Smooth muscle cell (in vitro differentiated cells): ENCODE measurements around the gene ATP5PB. TPM values are rescaled to one million over a fixed set of nuclear protein-coding genes. Genes with fewer than 3 reads are reported as not detected.

Source experiments
- DNase-seq: peaks from one replicate; lab custom pipeline; 2025; ENCODE audit not compliant: unreplicated experiment; lab: John Stamatoyannopoulos, UW
- H2AFZ ChIP-seq: fragments of 200-600 bp; sonication (generic); 2 replicates; pipeline ENCODE4 v1.6.0; 2016; ENCODE audit warnings: antibody characterized with exemption, low read depth, mild to moderate bottlenecking
- H3F3A ChIP-seq: fragments of 200-600 bp; sonication (generic); 2 replicates; pipeline ENCODE4 v1.6.0; 2017; ENCODE audit warnings: antibody characterized with exemption, low read depth
- H3K27ac ChIP-seq: fragments of 200-600 bp; sonication (generic); 2 replicates; pipeline ENCODE4 v1.5.1; 2016; ENCODE audit warnings: low read depth, mild to moderate bottlenecking
- H3K27me3 ChIP-seq: fragments of 200-600 bp; sonication (generic); 2 replicates; pipeline ENCODE4 v1.6.1; 2016; ENCODE audit warnings: low read depth, mild to moderate bottlenecking
- H3K36me3 ChIP-seq: fragments of 200-600 bp; sonication (generic); 2 replicates; pipeline ENCODE4 v1.5.1; 2016; ENCODE audit warnings: low read depth
- H3K4me1 ChIP-seq: fragments of 200-600 bp; sonication (generic); 2 replicates; pipeline ENCODE4 v1.5.1; 2016; ENCODE audit warnings: low read depth
- H3K4me2 ChIP-seq: fragments of 200-600 bp; sonication (generic); 2 replicates; pipeline ENCODE4 v1.6.0; 2016; ENCODE audit warnings: mild to moderate bottlenecking
- H3K4me3 ChIP-seq: fragments of 200-600 bp; sonication (generic); 2 replicates; pipeline ENCODE4 v1.5.1; 2016; ENCODE audit warnings: mild to moderate bottlenecking
- H3K79me2 ChIP-seq: fragments of 200-600 bp; sonication (generic); 2 replicates; pipeline ENCODE4 v1.6.0; 2016; ENCODE audit warnings: low read depth, mild to moderate bottlenecking
- H3K9ac ChIP-seq: fragments of 200-600 bp; sonication (generic); 2 replicates; pipeline ENCODE4 v1.6.0; 2016; ENCODE audit warnings: low read depth
- H3K9me3 ChIP-seq: fragments of 200-600 bp; sonication (generic); replicated peaks from 2 replicates; pipeline ENCODE4 v1.5.1; 2016; ENCODE audit warnings: low read depth
- H4K20me1 ChIP-seq: fragments of 200-600 bp; sonication (generic); 2 replicates; pipeline ENCODE4 v1.6.0; 2016; ENCODE audit warnings: low read depth
- WGBS: methylation state at CpG from one replicate; pipeline ENCODE4 v1.1.7; 2016; ENCODE audit warnings: low lambda C conversion rate; 5-methylcytosine and 5-hydroxymethylcytosine counted together
- polyA plus RNA-seq: library from polyadenylated mRNA; unstranded; fragments of >200 nt; fragmentation: Nextera tagmentation; extraction: Ambion mirVana; gene quantifications from 2 replicates; pipeline ENCODE4 v1.2.1, GENCODE V29; 2016
- total RNA-seq: library from RNA; depleted of rRNA; stranded (reverse); fragments of >200 nt; gene quantifications from 2 replicates; pipeline ENCODE4 v1.2.3, GENCODE V29; 2014
- TF ChIP-seq, protein P1 (sequence below): fragments of 200-600 bp; sonication (generic); IDR thresholded peaks from 2 replicates; pipeline ENCODE4 v1.5.1; 2017; ENCODE audit warnings: borderline replicate concordance, mild to moderate bottlenecking, antibody characterized with exemption; ENCODE audit not compliant: insufficient read depth, poor library complexity, severe bottlenecking

The ATP5PB gene
- total and polyA plus RNA-seq, 2 experiments from 2014 or later = 272 to 289 TPM

DNA sequence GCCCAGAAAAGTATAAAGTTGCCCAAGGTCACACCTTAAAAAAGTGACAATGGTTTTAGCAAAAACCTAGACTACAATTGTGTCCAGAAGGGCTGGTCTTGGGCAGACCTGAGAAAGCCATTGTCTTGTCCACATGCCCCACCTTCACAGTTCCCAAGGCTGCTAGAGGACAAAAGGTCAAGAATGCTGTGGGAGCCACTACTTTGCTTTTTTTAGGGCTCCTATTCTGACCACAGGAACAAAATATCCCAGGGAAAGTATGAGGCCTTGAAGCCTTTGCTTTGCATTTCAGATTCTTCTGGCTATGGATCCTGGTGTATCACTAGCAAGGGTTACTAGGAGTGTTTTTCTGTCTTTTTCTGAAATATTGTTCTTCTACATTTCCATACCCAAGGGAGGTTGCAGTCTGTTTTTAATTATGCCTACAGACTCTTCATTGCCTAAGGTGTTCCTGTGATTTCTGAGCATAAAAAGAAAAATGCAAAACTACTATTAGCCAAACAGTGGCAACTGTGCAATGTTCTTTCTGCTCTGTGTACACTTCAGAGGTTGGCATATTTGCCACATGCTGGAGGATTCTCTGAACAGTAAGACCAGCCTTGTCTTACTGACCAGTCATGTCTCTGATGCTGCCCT, 35.2 kb downstream of the ATP5PB start:
- Histone ChIP-seq H3K4me3 (no peak overlapping the region), H3K27ac (no peak overlapping the region), H4K20me1 (no peaks in the 10 kb centered on the region), H3K4me1 (no peaks in the 10 kb centered on the region), H3K27me3 (no peaks in the 10 kb centered on the region), H3F3A (no peaks in the 10 kb centered on the region), H3K9ac (no peak overlapping the region), H2AFZ (no peak overlapping the region), H3K36me3 (no peaks in the 10 kb centered on the region), H3K79me2 (no peaks in the 10 kb centered on the region), H3K9me3 (no peaks in the 10 kb centered on the region), H3K4me2 (no peak overlapping the region)
- DNase-seq = no peak
- TF ChIP-seq, protein P1, sequence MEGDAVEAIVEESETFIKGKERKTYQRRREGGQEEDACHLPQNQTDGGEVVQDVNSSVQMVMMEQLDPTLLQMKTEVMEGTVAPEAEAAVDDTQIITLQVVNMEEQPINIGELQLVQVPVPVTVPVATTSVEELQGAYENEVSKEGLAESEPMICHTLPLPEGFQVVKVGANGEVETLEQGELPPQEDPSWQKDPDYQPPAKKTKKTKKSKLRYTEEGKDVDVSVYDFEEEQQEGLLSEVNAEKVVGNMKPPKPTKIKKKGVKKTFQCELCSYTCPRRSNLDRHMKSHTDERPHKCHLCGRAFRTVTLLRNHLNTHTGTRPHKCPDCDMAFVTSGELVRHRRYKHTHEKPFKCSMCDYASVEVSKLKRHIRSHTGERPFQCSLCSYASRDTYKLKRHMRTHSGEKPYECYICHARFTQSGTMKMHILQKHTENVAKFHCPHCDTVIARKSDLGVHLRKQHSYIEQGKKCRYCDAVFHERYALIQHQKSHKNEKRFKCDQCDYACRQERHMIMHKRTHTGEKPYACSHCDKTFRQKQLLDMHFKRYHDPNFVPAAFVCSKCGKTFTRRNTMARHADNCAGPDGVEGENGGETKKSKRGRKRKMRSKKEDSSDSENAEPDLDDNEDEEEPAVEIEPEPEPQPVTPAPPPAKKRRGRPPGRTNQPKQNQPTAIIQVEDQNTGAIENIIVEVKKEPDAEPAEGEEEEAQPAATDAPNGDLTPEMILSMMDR = no peak

DNA sequence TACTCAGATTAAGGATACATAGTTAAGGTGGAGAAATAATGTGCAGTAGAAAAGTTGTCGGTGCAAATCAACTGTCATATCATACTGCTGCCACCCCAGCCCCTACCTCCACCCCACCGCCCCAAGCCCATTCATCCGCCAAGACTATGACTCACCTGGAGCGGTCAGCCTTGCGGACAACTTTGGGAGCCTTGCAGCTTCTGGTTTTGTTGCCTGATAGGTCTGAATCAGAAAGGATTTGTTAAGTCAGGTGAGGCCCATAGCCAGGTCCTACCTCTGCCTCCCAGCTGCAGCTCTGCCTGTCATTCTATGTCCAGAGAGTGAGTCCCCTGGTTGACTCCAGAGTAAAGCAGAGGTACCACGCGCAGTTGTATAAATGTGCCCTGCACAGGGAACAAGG, 37.2 kb downstream of the ATP5PB start:
- TF ChIP-seq, protein P1 = no peak
- H2AFZ ChIP-seq = no peak overlapping the region
- 84% methylated on average over 7 of the region's 7 CpGs for WGBS
- H3K9me3 ChIP-seq = no peaks in the 10 kb centered on the region
- no peaks in the 10 kb centered on the region for H3K36me3 ChIP-seq
- no peaks in the 10 kb centered on the region for H3F3A ChIP-seq
- H3K4me3 ChIP-seq = no peak overlapping the region
- H3K79me2 ChIP-seq = no peaks in the 10 kb centered on the region
- no peaks in the 10 kb centered on the region for H4K20me1 ChIP-seq
- no peaks in the 10 kb centered on the region for H3K4me1 ChIP-seq
- no peaks in the 10 kb centered on the region for H3K27me3 ChIP-seq
- no peak for DNase-seq
- H3K4me2 ChIP-seq = no peak overlapping the region
- H3K27ac ChIP-seq = no peak overlapping the region
- H3K9ac ChIP-seq = no peak overlapping the region

DNA sequence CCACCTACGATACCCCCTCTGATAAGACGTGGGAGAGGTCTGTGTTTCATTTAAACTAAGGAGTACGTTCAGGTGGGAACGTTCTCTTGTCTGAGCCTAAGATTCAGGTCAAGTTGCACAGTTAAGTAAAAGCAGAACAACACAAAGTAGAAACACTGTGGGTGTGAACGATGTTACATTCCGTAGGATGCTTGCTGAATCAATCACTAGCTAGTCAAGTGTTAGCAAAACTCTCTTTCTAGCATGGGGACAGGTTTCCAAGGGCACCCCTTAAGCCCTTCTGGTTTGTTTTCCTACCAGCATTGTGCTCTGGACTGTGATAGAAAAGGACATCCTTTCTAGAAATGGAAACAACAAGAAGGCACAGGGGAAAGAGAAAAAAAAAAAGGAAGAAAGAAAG, 37.9 kb downstream of the ATP5PB start:
- H3K27me3 ChIP-seq = no peaks in the 10 kb centered on the region
- WGBS = 90% methylated on average over 6 of the region's 6 CpGs
- H3K4me2 ChIP-seq = no peak overlapping the region
- no peak overlapping the region for H3K9ac ChIP-seq
- H3K79me2 ChIP-seq = no peaks in the 10 kb centered on the region
- no peak overlapping the region for H3K27ac ChIP-seq
- no peak overlapping the region for H2AFZ ChIP-seq
- TF ChIP-seq, protein P1 = no peak
- no peaks in the 10 kb centered on the region for H3F3A ChIP-seq
- no peaks in the 10 kb centered on the region for H4K20me1 ChIP-seq
- no peaks in the 10 kb centered on the region for H3K4me1 ChIP-seq
- no peaks in the 10 kb centered on the region for H3K36me3 ChIP-seq
- no peaks in the 10 kb centered on the region for H3K9me3 ChIP-seq
- no peak for DNase-seq
- no peak overlapping the region for H3K4me3 ChIP-seq

DNA sequence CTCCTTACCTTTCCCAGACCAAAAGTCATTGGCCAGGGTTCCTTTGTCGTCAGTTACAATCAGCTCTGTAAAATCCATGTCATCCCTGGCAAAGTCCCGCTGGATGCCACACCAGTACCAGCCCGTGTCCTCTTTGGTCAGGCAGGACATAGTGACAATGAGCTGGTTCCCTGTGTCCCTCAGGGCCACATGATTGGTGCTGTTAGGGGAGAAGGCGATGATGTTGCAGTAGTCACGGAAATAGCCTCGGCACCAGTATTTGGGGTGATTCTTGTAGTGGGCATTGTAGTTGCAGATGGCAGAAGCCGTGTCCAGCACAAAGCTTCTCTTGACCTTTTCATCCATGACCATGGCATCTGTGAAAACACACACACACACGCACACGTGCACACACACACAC, 39.4 kb downstream of the ATP5PB start:
- Histone ChIP-seq H3K4me2 (no peak overlapping the region), H3K9ac (no peak overlapping the region), H3K9me3 (no peaks in the 10 kb centered on the region), H3K4me1 (no peaks in the 10 kb centered on the region), H3K4me3 (no peak overlapping the region), H4K20me1 (no peaks in the 10 kb centered on the region), H3K27ac (no peak overlapping the region), H3K36me3 (no peaks in the 10 kb centered on the region), H3K79me2 (no peaks in the 10 kb centered on the region), H3F3A (no peaks in the 10 kb centered on the region), H3K27me3 (no peaks in the 10 kb centered on the region), H2AFZ (no peak overlapping the region)
- TF ChIP-seq, protein P1 = no peak
- WGBS = 87% methylated on average over 9 of the region's 9 CpGs
- no peak for DNase-seq
